Heart right ventricle (tissue), 16 donors: ENCODE results near the gene DIAPH1. TPM values are rescaled to one million over a fixed set of nuclear protein-coding genes. Genes with fewer than 3 reads are reported as not detected.

Source experiments
- ATAC-seq, 8 donors: fragments of 200-7000 bp; cut with Tn5 transposase; one replicate each; pipeline ENCODE4 v1.9.1; 2020; ENCODE audit warnings: mild to moderate bottlenecking in 8 of 8, moderate library complexity in 8 of 8, moderate number of reproducible peaks in 1 of 8
- DNase-seq, 2 donors: peaks; one replicate each; pipeline ENCODE4 v3.0.0-alpha.2; 2020
- H3K27ac ChIP-seq, 10 donors: fragments of 200-600 bp; sonication (generic) in 2 of 10; one replicate each; pipeline versions ENCODE4 v1.5.0 to v1.8.0; 2020 to 2022; ENCODE audit warnings: mild to moderate bottlenecking in 3 of 10
- H3K27me3 ChIP-seq, 7 donors: fragments of 200-600 bp; one replicate each; pipeline ENCODE4 v1.8.0; 2021 to 2022; ENCODE audit warnings: mild to moderate bottlenecking in 2 of 7
- H3K36me3 ChIP-seq, 9 donors: fragments of 200-600 bp; sonication (generic) in 1 of 9; one replicate each; pipeline versions ENCODE4 v1.5.0 to v1.8.0; 2020 to 2022; ENCODE audit warnings: mild to moderate bottlenecking in 2 of 9
- H3K4me1 ChIP-seq, 9 donors: fragments of 200-600 bp; sonication (generic) in 1 of 9; one replicate each; pipeline versions ENCODE4 v1.5.0 to v1.8.0; 2020 to 2022; ENCODE audit warnings: mild to moderate bottlenecking in 4 of 9
- H3K4me3 ChIP-seq, 10 donors: fragments of 200-600 bp; sonication (generic) in 2 of 10; one replicate each; pipeline versions ENCODE4 v1.5.0 to v1.8.0; 2020 to 2022; ENCODE audit warnings: mild to moderate bottlenecking in 7 of 10, moderate library complexity in 2 of 10
- H3K9me3 ChIP-seq, 11 donors: fragments of 200-600 bp in 10 of 11; sonication (generic) in 2 of 11; one replicate each; pipeline versions ENCODE4 v1.5.0 to v1.8.0; 2013 to 2022; ENCODE audit warnings: mild to moderate bottlenecking in 2 of 11, control low read depth in 1 of 11, moderate library complexity in 1 of 11
- WGBS, 2 donors: extraction: QIAGEN DNeasy Blood & Tissue Kit; methylation state at CpG; one replicate each; pipeline ENCODE4 v1.1.7; 2013; ENCODE audit warnings: inconsistent platforms in 1 of 2; 5-methylcytosine and 5-hydroxymethylcytosine counted together
- intact Hi-C, 10 donors: fragments of 100-400 bp; cut with DNase I; formaldehyde crosslinking; loops; one replicate each; pipeline versions ENCODE4 v1.11.1 to v1.14.2; 2022
- polyA plus RNA-seq, 2 donors: library from polyadenylated mRNA; stranded (reverse); fragments of 200-250 nt; gene quantifications; one replicate each; pipeline ENCODE4 v1.2.3, GENCODE V29; 2013
- total RNA-seq, 10 donors: library from RNA; stranded (reverse); fragmentation: NEBNext Ultra II Directional in 3 of 10; extraction: Animal tissue kit (Norgen Biotek cat#: 25700) in 3 of 10; gene quantifications; one replicate each; pipeline versions ENCODE4 v1.2.1 to v1.2.4, GENCODE V29; 2021 to 2023
- TF ChIP-seq, protein P1 (sequence below), 9 donors: fragments of 200-600 bp; sonication (generic) in 2 of 9; IDR thresholded peaks; one replicate each; pipeline versions ENCODE4 v1.5.0 to v1.8.0; 2021 to 2022; ENCODE audit warnings: antibody characterized with exemption in 9 of 9, mild to moderate bottlenecking in 5 of 9, moderate library complexity in 1 of 9
- donor health status: Arrhythmogenic right ventricular cardiomyopathy.
- donor health status: ischemic (EF 13 %, LVEDD 7.1; RV severe dilation, severe dysfunction).
- donor health status: healthy with polysubstance abuse.
- donor health status: DM: no; HTN: yes; CAD: no.
- donor health status: DM: no; HTN: no; CAD: no.
- donor health status: ischemic (EF 25% LVEDD 6.9; RV normal size, moderate dysfunction).
- donor health status: ischemic (EF 25% LVEDD 5.7; RV mildly dilated, moderate dysfunction).
- donor health status: healthy.
- donor health status: DM: yes; HTN: yes; CAD: no.
- donor health status: Ischemic cardiomyopathy.
- donor health status: ischemic (EF 35%, LVEDD 5.7; RV mildly dilated, moderate dysfunction).
- donor health status: nonischemic (EF 11% LVEDD 7.7; RV severe dilation, severe dysfunction).
- donor health status: DM: yes; HTN: yes; CAD: no.
- donor health status: PGD.
- donor health status: ischemic (EF 29% LVEDD 5.4; RV normal size, mild dysfunction).
- donor health status: nonischemic (EF 23%, LVEDD 6.1; RV moderate dilation, normal function).

DIAPH1 gene
- total and polyA plus RNA-seq, 12 donors, result 27.3 to 93.2 (median 45.6) TPM

DNA sequence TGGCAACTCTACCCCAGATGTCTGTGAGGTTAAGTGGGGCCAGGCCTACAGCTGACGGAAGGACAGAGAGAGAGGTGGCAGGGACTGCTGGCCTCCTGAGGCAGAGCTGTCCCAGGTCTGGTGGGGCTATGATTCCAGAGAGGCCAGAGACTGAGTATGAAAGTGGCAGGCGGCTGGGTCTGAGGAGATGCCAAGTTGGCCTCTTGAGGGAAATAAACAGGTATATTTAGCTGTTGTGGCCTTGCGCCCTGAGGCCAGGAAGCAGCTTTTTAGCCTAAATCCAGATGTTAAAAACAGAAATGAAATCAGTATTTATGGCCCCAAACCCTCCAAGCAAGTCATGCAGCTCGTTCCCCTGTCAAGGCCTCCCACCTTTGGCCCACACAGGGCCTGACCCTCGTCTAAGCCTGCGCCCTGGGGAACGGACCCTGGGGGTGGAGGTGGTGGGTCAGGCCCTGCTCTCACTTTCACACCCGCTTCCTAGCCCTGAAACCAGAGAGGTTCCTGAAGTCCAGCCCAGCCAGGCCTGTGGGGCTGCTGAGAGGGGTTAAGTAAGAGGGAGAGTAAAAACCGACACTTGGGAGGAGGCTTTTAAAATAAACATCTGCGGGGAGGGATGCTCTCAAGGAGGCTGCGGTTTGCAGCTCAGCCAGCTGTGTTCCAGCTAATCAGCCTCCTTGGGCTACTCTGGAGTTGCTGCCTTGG, 111.3 kb downstream of the DIAPH1 start:
- Histone ChIP-seq H3K36me3 (peaks cover 0 to 73% (median 15%) of the 10 kb centered on the region in 9 donors), H3K27me3 (no peaks in the 10 kb centered on the region), H3K27ac (peak overlapping the region; percentile 59 to 95 (median 82)), H3K4me3 (peak overlapping the region in 2 of 10 donors; percentile 34 to 41), H3K4me1 (peaks cover 20 to 52% (median 40%) of the 10 kb centered on the region in 9 donors), H3K9me3 (no peaks in the 10 kb centered on the region)
- DNase-seq, result peak; percentile 64 to 65
- WGBS, 2 donors, result 40 to 41% methylated on average over 11 of the region's 11 CpGs
- ATAC-seq, result peak; percentile 43 to 68 (median 54)
- TF ChIP-seq, protein P1, sequence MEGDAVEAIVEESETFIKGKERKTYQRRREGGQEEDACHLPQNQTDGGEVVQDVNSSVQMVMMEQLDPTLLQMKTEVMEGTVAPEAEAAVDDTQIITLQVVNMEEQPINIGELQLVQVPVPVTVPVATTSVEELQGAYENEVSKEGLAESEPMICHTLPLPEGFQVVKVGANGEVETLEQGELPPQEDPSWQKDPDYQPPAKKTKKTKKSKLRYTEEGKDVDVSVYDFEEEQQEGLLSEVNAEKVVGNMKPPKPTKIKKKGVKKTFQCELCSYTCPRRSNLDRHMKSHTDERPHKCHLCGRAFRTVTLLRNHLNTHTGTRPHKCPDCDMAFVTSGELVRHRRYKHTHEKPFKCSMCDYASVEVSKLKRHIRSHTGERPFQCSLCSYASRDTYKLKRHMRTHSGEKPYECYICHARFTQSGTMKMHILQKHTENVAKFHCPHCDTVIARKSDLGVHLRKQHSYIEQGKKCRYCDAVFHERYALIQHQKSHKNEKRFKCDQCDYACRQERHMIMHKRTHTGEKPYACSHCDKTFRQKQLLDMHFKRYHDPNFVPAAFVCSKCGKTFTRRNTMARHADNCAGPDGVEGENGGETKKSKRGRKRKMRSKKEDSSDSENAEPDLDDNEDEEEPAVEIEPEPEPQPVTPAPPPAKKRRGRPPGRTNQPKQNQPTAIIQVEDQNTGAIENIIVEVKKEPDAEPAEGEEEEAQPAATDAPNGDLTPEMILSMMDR (IDR thresholded peaks at IDR 0.05), result no peak
- intact Hi-C loops, result loop anchor here in 1 of 10 donors (2.0 kb wide), 1 partner anchor 17 kb away; no protein-coding TSS in a partner anchor

DNA sequence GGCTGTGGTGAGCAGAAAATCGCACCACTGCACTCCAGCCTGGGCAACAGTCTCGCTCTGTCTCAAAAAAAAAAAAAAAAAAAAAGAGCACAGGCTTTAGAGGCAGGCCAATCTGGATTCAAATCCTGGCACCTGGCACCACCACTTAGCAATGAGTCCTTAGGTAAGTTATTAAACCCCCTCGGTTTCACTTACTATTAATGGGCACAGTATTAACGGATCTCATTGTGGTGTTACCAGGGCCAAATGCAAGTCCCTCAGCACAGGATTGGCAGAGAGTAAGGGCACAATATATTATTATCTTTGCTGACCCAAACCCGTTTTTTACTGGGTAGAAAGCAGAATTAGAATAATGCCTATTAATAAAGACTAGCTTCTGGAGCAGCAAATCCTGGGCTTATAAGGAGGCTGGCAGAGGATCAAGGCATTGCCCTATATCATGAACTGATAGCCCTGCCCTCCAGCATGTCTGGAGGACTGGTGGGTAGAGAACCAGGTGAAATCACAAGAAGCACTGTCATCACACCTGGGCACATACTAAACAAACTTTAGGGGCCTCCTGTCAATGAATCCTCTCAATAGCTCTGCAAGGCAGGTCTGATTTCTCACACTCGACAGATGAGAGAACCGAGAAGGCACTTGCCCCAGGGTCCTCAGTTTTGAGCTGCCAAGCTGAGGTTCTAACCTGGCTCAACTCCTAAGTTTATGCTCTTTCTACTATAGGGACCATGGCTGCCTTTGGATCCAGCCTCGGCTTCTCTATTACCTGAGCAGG, 112.2 kb downstream of the DIAPH1 start:
- no peaks in the 10 kb centered on the region for H3K9me3 ChIP-seq
- intact Hi-C loops, result no loop called here
- WGBS, 2 donors, result 86 to 88% methylated on average over 8 of the region's 8 CpGs
- H3K27me3 ChIP-seq, result no peaks in the 10 kb centered on the region
- ATAC-seq (no peak), DNase-seq (no peak)
- H3K36me3 ChIP-seq, result peaks cover 0 to 72% (median 11%) of the 10 kb centered on the region in 9 donors
- H3K4me1 ChIP-seq, result peaks cover 21 to 45% (median 34%) of the 10 kb centered on the region in 9 donors
- H3K27ac ChIP-seq, result peak overlapping the region in 8 of 10 donors; percentile 68 to 95 (median 84)
- TF ChIP-seq, protein P1 (IDR thresholded peaks at IDR 0.05), result no peak
- no peak overlapping the region for H3K4me3 ChIP-seq

DNA sequence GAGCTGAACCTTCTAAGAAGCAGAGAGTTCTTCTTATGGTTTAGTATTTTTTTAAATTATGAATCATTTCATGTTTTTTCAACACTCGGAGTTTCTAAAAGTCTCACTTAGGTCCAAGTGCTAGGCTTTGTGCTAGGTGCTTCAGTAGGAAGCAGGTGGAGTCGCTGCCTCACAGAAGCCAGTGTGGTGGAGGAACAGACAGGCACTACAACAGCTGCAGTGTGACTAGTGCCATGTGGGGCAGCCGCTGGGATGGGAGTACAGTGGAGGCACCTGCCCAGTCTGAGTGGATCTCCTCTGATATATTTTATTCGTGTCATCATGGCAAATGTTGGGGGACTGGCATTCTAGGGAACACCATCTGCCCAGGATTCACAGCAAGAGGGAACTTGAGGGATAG, 114.6 kb downstream of the DIAPH1 start:
- Histone ChIP-seq H3K4me3 (no peak overlapping the region), H3K4me1 (peaks cover 17 to 33% (median 26%) of the 10 kb centered on the region in 9 donors), H3K36me3 (peaks cover 0 to 67% (median 3%) of the 10 kb centered on the region in 9 donors), H3K9me3 (no peaks in the 10 kb centered on the region), H3K27me3 (no peaks in the 10 kb centered on the region), H3K27ac (no peak overlapping the region)
- intact Hi-C loops, result no loop called here
- ATAC-seq, result no peak
- WGBS, 2 donors, result 95 to 98% methylated on average over 4 of the region's 4 CpGs
- DNase-seq, result no peak
- TF ChIP-seq, protein P1 (IDR thresholded peaks at IDR 0.05), result no peak

DNA sequence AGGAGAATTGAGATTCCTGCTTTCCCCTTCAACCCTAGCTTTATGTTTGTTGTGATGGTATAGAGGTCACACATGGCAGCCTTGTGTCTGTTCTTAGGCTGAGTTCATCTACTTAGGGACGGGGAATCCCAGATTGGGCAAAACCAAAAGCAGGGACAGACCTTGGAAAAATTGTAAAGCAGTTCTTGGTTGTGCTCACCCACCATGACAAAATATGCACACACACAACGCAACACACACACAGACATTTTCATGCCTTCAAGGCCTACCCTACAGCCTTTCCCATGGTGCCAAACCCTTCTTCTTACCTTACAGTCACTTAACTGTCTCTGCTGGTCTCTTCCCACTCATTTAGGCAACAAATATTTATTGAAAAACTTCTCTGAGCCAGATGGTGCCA, 115.1 kb downstream of the DIAPH1 start:
- Histone ChIP-seq H3K36me3 (peaks cover 0 to 67% (median 3%) of the 10 kb centered on the region in 9 donors), H3K4me3 (no peak overlapping the region), H3K9me3 (no peaks in the 10 kb centered on the region), H3K27me3 (no peaks in the 10 kb centered on the region), H3K27ac (no peak overlapping the region), H3K4me1 (peaks cover 16 to 28% (median 22%) of the 10 kb centered on the region in 9 donors)
- WGBS, 2 donors, result 98 to 100% methylated on average over 2 of the region's 2 CpGs
- no peak for ATAC-seq
- intact Hi-C loops, result no loop called here
- TF ChIP-seq, protein P1 (IDR thresholded peaks at IDR 0.05), result no peak
- no peak for DNase-seq
